H9 (cell line): ENCODE data around the gene APOBEC3G. TPM values are rescaled to one million over a fixed set of nuclear protein-coding genes. Genes with fewer than 3 reads are reported as not detected.

Experiments
- DNase-seq: peaks from one replicate; pipeline ENCODE4 v3.0.0-alpha.2; 2017
- H2AFZ ChIP-seq: one replicate; pipeline ENCODE4 v1.6.1; 2013; ENCODE audit warnings: mild to moderate bottlenecking, low read length, control low read depth, moderate library complexity
- H2AK5ac ChIP-seq: 2 replicates; pipeline ENCODE4 v1.6.1; 2013; ENCODE audit warnings: low read length, control low read depth, mixed read lengths; ENCODE audit not compliant: insufficient read length
- H2BK120ac ChIP-seq: one replicate; pipeline ENCODE4 v1.6.1; 2013; ENCODE audit warnings: low read depth, mild to moderate bottlenecking, low read length, control low read depth, inconsistent platforms; ENCODE audit not compliant: poor library complexity, severe bottlenecking
- H2BK12ac ChIP-seq: 2 replicates; pipeline ENCODE4 v1.6.1; 2013; ENCODE audit warnings: low read length, control low read depth, mixed read lengths, low read depth; ENCODE audit not compliant: insufficient read length
- H2BK15ac ChIP-seq: 2 replicates; pipeline ENCODE4 v1.6.1; 2013; ENCODE audit warnings: low read depth, low read length, control low read depth
- H2BK20ac ChIP-seq: one replicate; pipeline ENCODE4 v1.6.1; 2013; ENCODE audit warnings: low read depth, mild to moderate bottlenecking, low read length, control low read depth, inconsistent platforms; ENCODE audit not compliant: poor library complexity, severe bottlenecking
- H2BK5ac ChIP-seq: 2 replicates; pipeline ENCODE4 v1.6.1; 2013; ENCODE audit warnings: low read length, control low read depth, mixed read lengths; ENCODE audit not compliant: insufficient read length
- H3K14ac ChIP-seq: 2 replicates; pipeline ENCODE4 v1.6.1; 2013; ENCODE audit warnings: low read length, control low read depth; ENCODE audit not compliant: insufficient read depth
- H3K18ac ChIP-seq: 2 replicates; pipeline ENCODE4 v1.6.1; 2013; ENCODE audit warnings: low read depth, mild to moderate bottlenecking, mixed read lengths, low read length, control low read depth; ENCODE audit not compliant: insufficient read length
- H3K23ac ChIP-seq: 2 replicates; pipeline ENCODE4 v1.6.1; 2013; ENCODE audit warnings: low read length, control low read depth, mixed read lengths, low read depth; ENCODE audit not compliant: insufficient read length
- H3K23me2 ChIP-seq: 2 replicates; pipeline ENCODE4 v1.6.1; 2013; ENCODE audit warnings: low read depth, mild to moderate bottlenecking, mixed read lengths, low read length, control low read depth; ENCODE audit not compliant: insufficient read length, poor library complexity, severe bottlenecking
- H3K27ac ChIP-seq: 2 replicates; pipeline ENCODE4 v1.5.1; 2013; ENCODE audit warnings: low read length, control low read depth, mixed read lengths, low read depth; ENCODE audit not compliant: insufficient read length
- H3K27me3 ChIP-seq: 2 replicates; pipeline ENCODE4 v1.6.1; 2013; ENCODE audit warnings: low read length, control low read depth, inconsistent platforms; ENCODE audit not compliant: insufficient read depth
- H3K4ac ChIP-seq: 2 replicates; pipeline ENCODE4 v1.6.1; 2013; ENCODE audit warnings: low read depth, mild to moderate bottlenecking, control low read depth, inconsistent platforms, low read length, moderate library complexity
- H3K4me1 ChIP-seq: 2 replicates; pipeline ENCODE4 v1.6.1; 2013; ENCODE audit warnings: low read length, control low read depth, inconsistent platforms; ENCODE audit not compliant: insufficient read depth
- H3K4me2 ChIP-seq: 2 replicates; pipeline ENCODE4 v1.6.1; 2013; ENCODE audit warnings: low read length, control low read depth, mixed read lengths; ENCODE audit not compliant: insufficient read length, insufficient read depth
- H3K56ac ChIP-seq: 2 replicates; pipeline ENCODE4 v1.6.1; 2013; ENCODE audit warnings: low read depth, mild to moderate bottlenecking, mixed read lengths, low read length, control low read depth; ENCODE audit not compliant: insufficient read length
- H3K79me1 ChIP-seq: 2 replicates; pipeline ENCODE4 v1.6.1; 2013; ENCODE audit warnings: low read depth, mild to moderate bottlenecking, moderate library complexity, low read length, control low read depth, inconsistent platforms; ENCODE audit not compliant: insufficient read depth, poor library complexity, severe bottlenecking
- H3K79me2 ChIP-seq: 2 replicates; pipeline ENCODE4 v1.6.1; 2013; ENCODE audit warnings: low read length, control low read depth, inconsistent platforms; ENCODE audit not compliant: insufficient read depth
- H3K9ac ChIP-seq: 2 replicates; pipeline ENCODE4 v1.6.1; 2013; ENCODE audit warnings: low read length, control low read depth, mixed read lengths; ENCODE audit not compliant: insufficient read length; ENCODE audit errors: extremely low read depth
- H3K9me3 ChIP-seq: one replicate; pipeline ENCODE4 v1.6.1; 2013; ENCODE audit warnings: low read depth, low read length, inconsistent platforms; ENCODE audit not compliant: control insufficient read depth
- H3T11ph ChIP-seq: one replicate; pipeline ENCODE4 v1.6.1; 2013; ENCODE audit warnings: mild to moderate bottlenecking, low read length, control low read depth, inconsistent platforms
- H4K20me1 ChIP-seq: one replicate; pipeline ENCODE4 v1.6.1; 2013; ENCODE audit not compliant: control insufficient read depth, insufficient read length, insufficient read depth
- H4K5ac ChIP-seq: 2 replicates; pipeline ENCODE4 v1.6.1; 2013; ENCODE audit warnings: low read depth, mild to moderate bottlenecking, mixed read lengths, low read length, control low read depth; ENCODE audit not compliant: insufficient read length
- H4K8ac ChIP-seq: replicated peaks from 2 replicates; pipeline ENCODE4 v1.6.1; 2013; ENCODE audit warnings: low read length, control low read depth, mixed read lengths, low read depth; ENCODE audit not compliant: insufficient read length
- H4K91ac ChIP-seq: 2 replicates; pipeline ENCODE4 v1.6.1; 2013; ENCODE audit warnings: low read depth, mild to moderate bottlenecking, moderate library complexity, mixed read lengths, low read length, control low read depth; ENCODE audit not compliant: insufficient read length
- H3K27ac Mint-ChIP-seq, 3 experiments: 2 replicates in 2 of 3; 3 replicates in 1 of 3; pipeline ENCODE4 v1.8.0; 2020 to 2021; ENCODE audit warnings: mixed read lengths in 3 of 3, mild to moderate bottlenecking in 1 of 3, moderate library complexity in 1 of 3
- H3K27me3 Mint-ChIP-seq: 2 replicates; pipeline ENCODE4 v1.8.0; 2021; ENCODE audit warnings: low read depth, mild to moderate bottlenecking, moderate library complexity, mixed read lengths
- H3K36me3 Mint-ChIP-seq, 3 experiments: 2 replicates in 2 of 3; 3 replicates in 1 of 3; pipeline ENCODE4 v1.8.0; 2020 to 2021; ENCODE audit warnings: low read depth in 3 of 3, mixed read lengths in 3 of 3; ENCODE audit not compliant: insufficient read depth in 1 of 3
- H3K4me1 Mint-ChIP-seq, 2 experiments: 2 replicates each; pipeline ENCODE4 v1.8.0; 2020; ENCODE audit warnings: mixed read lengths in 2 of 2
- H3K4me3 Mint-ChIP-seq, 2 experiments: 2 replicates in 1 of 2; 3 replicates in 1 of 2; pipeline ENCODE4 v1.8.0; 2020 to 2021; ENCODE audit warnings: mild to moderate bottlenecking in 2 of 2, mixed read lengths in 2 of 2, moderate library complexity in 1 of 2
- H3K9me3 Mint-ChIP-seq, 2 experiments: 2 replicates in 1 of 2; 3 replicates in 1 of 2; pipeline ENCODE4 v1.8.0; 2020; ENCODE audit warnings: mild to moderate bottlenecking in 2 of 2, mixed read lengths in 2 of 2, moderate library complexity in 1 of 2
- CTCF ChIP-seq: fragments of 200-600 bp; sonication (generic); conservative IDR thresholded peaks from 3 replicates; pipeline ENCODE4 v1.8.0; 2021; ENCODE audit warnings: antibody characterized with exemption, mild to moderate bottlenecking
- WGBS: extraction: QIAGEN DNeasy Blood & Tissue Kit; methylation state at CpG from one replicate; pipeline ENCODE4 v1.1.7; 2013; ENCODE audit warnings: missing lambda C conversion rate, low lambda C conversion rate, mixed read lengths; ENCODE audit not compliant: insufficient read length; ENCODE audit errors: extremely low coverage; 5-methylcytosine and 5-hydroxymethylcytosine counted together
- total RNA-seq: library from RNA; stranded (reverse); gene quantifications from 2 replicates; pipeline ENCODE4 v1.2.1, GENCODE V29; 2021

The APOBEC3G gene
- total RNA-seq, 1 experiment from 2014 or later = 2.4 TPM

- Histone ChIP-seq H2BK120ac (no peak overlapping the region), H3K56ac (no peak overlapping the region), H3T11ph (no peak overlapping the region), H3K4me1 (peaks cover 5% of the 10 kb centered on the region; the same call in 1 of the 2 replicates), H4K20me1 (no peaks in the 10 kb centered on the region), H2BK12ac (no peak overlapping the region), H3K18ac (no peak overlapping the region), H3K9ac (no peak overlapping the region), H3K4me2 (peak overlapping the region; percentile 6), H3K27ac (no peak overlapping the region), H3K9me3 (no peaks in the 10 kb centered on the region), H2BK20ac (no peak overlapping the region), H2BK5ac (no peak overlapping the region), H2AK5ac (no peak overlapping the region), H3K79me1 (no peaks in the 10 kb centered on the region), H3K27me3 (peaks cover 2% of the 10 kb centered on the region; the same call in 1 of the 2 replicates), H3K23ac (no peak overlapping the region), H4K91ac (no peak overlapping the region), H3K14ac (no peak overlapping the region), H4K8ac (no peak overlapping the region), H3K4ac (no peak overlapping the region), H3K23me2 (no peaks in the 10 kb centered on the region), H2AFZ (no peak overlapping the region), H2BK15ac (no peak overlapping the region), H3K79me2 (no peaks in the 10 kb centered on the region), H4K5ac (no peak overlapping the region)
- WGBS = no CpG with 5 or more reads among the region's 6 CpGs
- Mint-ChIP-seq H3K4me1 (peaks cover 49 to 59% of the 10 kb centered on the region in 2 experiments), H3K4me3 (peak overlapping the region; percentile 23 to 69; a peak in 4 of 5 replicates), H3K36me3 (no peaks in the 10 kb centered on the region), H3K27me3 (peaks cover 15% of the 10 kb centered on the region), H3K9me3 (peaks cover 0 to 5% of the 10 kb centered on the region in 2 experiments; a peak in 1 of 5 replicates), H3K27ac (peak overlapping the region in 2 of 3 experiments; percentile 28 to 96; a peak in 5 of 7 replicates)
- peak; percentile 74 for DNase-seq
- TF ChIP-seq CTCF = no peak
Observed at GRCh38 chr22:39114112-39114511, 37.0 kb downstream of the APOBEC3G start.
